VCaP (cell line): ENCODE data around the gene AKR1A1.
"Not testable (repeated sequence)": the region's sequence is repeated elsewhere in the genome, so short reads cannot be mapped to it uniquely, and the experiment has no call there.

Experiments
- H3K27ac ChIP-seq: fragments of 450-650 bp; 2 replicates; pipeline ENCODE4 v1.5.1; 2017
- TF ChIP-seq, protein P1 (sequence below): fragments of 450-650 bp; conservative IDR thresholded peaks from 2 replicates; pipeline ENCODE4 v1.5.1; 2017; ENCODE audit warnings: mild to moderate bottlenecking, moderate library complexity

Gene AKR1A1

GRCh38 chr1:45521413-45522323 is 29.0 kb upstream of the AKR1A1 start, which contains the start of gene PRDX1:
PRDX1 (minus strand) TSS chr1:45521884; CDS start chr1:45519043, 2,841 bp downstream.
- peak within 1 kb of the TSS; percentile 87 for H3K27ac ChIP-seq
- TF ChIP-seq, protein P1, sequence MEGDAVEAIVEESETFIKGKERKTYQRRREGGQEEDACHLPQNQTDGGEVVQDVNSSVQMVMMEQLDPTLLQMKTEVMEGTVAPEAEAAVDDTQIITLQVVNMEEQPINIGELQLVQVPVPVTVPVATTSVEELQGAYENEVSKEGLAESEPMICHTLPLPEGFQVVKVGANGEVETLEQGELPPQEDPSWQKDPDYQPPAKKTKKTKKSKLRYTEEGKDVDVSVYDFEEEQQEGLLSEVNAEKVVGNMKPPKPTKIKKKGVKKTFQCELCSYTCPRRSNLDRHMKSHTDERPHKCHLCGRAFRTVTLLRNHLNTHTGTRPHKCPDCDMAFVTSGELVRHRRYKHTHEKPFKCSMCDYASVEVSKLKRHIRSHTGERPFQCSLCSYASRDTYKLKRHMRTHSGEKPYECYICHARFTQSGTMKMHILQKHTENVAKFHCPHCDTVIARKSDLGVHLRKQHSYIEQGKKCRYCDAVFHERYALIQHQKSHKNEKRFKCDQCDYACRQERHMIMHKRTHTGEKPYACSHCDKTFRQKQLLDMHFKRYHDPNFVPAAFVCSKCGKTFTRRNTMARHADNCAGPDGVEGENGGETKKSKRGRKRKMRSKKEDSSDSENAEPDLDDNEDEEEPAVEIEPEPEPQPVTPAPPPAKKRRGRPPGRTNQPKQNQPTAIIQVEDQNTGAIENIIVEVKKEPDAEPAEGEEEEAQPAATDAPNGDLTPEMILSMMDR: no peak

DNA sequence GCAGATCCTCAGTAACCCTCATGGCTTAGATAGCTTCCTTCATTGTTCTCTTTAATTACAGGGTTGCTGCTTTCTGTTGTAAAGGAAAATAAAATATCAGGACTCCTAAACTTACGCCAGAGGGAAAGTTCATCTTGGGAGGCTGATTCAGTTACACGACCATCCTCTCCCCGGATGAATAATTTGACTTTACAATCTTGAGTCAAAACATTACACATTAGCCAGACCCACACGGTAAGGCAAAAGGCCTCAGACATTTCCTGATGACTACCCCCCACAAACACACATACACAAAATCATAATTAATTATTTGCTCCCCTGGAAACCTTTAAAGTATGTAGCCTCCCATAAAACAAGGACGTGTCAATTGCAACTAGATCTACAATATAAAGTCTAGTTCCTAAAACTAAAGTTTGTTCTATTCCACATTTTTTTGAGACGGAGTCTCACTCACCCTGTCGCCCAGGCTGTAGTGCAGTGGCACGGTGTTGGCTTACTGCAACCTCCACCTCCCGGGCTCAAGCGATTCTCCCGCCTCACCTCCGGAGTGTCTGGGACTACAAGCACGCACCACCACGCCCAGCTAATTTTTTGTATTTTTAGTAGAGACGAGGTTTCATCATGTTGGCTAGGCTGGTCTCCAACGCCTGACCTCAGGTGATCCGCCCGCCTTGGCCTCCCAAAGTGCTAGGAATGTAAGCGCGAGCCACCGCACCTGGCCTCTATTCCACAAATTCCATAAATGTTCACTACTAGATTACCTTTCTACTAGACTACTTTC is 28.1 kb upstream of the AKR1A1 start:
- TF ChIP-seq, protein P1: no peak

DNA sequence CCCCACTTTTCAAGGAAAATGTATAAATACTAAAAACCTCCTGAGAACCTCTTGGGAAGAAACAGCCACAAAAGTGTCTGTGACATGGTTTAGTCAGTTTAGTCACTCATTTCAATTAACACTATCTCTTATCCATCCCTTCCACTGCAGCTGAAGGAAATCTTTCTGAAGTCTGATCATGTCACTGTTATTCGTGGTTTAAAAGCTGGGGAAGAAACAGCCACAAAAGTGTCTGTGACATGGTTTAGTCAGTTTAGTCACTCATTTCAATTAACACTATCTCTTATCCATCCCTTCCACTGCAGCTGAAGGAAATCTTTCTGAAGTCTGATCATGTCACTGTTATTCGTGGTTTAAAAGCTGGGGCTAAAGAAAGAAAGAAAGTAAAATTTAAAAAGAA is 27.1 kb upstream of the AKR1A1 start:
- H3K27ac ChIP-seq: not testable (repeated sequence)

More for the DNA sequence above, 28.1 kb upstream of the AKR1A1 start:
- peak overlapping the region; percentile 87 for H3K27ac ChIP-seq

- not testable (repeated sequence) for H3K27ac ChIP-seq
Observed at GRCh38 chr1:45523975-45524374, 26.7 kb upstream of the AKR1A1 start.

GRCh38 chr1:45526135-45526644 is 24.4 kb upstream of the AKR1A1 start:
- peak overlapping the region; percentile 23 for H3K27ac ChIP-seq
- TF ChIP-seq, protein P1: no peak

- no peak overlapping the region for H3K27ac ChIP-seq
- TF ChIP-seq, protein P1: no peak
Observed at GRCh38 chr1:45530632-45531135, 19.9 kb upstream of the AKR1A1 start.

DNA sequence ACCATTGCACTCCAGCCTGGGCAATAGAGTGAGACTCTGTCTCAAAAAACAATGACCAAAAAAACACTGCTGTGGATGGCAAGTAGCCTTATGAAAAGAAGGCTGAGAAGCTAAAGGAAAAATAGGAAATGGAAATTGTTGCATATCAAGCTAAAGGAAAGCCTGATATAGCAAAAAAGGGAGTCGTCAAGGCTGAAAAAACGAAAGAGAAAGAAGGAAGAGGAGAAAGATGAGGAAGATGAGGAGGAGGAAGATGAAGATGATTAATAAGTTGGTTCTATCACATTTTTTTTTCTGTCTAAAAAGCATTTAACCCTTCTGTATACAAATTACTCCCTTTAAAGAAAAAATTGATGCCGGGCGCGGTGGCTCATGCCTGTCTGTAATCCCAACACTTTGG is 18.8 kb upstream of the AKR1A1 start:
- TF ChIP-seq, protein P1: no peak
- H3K27ac ChIP-seq: no peak overlapping the region
